ENCODE data around the gene MAFB.

MAFB gene

DNA sequence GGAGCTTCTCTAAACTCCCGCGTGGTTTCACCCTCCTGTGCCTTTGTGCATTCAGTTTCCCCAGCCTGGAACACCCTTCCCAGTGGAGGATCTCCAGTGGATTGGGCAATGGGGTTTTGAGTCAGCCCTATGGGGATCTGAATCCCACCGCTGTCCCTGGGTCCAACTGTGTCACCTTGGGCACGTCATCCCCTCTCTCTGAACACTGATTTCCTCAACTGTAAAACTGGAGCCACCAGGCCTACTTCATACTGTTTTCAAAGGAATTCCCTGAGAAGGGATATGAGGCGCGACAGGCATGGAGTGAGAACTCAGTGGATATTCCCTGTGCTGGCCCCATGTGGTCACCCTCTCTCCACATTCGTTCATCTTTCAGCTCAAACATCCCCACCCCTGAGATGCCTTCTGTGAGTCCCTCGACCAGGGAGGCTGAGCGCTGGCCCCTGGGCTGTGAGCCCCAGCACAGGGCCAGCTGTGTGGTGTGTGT is 25.7 kb downstream of the MAFB start:
- Histone ChIP-seq H3K4me3 (ENCODE audit: low read depth in 1 of 2, low read length in 1 of 2) (no peak overlapping the region), H3K36me3 (no peaks in the 10 kb centered on the region), H3K9me3 (no peaks in the 10 kb centered on the region), H3K27ac (no peak overlapping the region), H3K27me3 (peaks cover 8% of the 10 kb centered on the region), H3K4me1 (ENCODE audit: control insufficient read depth in 1 of 2, insufficient read depth in 1 of 2, low read depth in 1 of 2, low read length in 1 of 2) (no peaks in the 10 kb centered on the region)
- TF ChIP-seq, protein P1, sequence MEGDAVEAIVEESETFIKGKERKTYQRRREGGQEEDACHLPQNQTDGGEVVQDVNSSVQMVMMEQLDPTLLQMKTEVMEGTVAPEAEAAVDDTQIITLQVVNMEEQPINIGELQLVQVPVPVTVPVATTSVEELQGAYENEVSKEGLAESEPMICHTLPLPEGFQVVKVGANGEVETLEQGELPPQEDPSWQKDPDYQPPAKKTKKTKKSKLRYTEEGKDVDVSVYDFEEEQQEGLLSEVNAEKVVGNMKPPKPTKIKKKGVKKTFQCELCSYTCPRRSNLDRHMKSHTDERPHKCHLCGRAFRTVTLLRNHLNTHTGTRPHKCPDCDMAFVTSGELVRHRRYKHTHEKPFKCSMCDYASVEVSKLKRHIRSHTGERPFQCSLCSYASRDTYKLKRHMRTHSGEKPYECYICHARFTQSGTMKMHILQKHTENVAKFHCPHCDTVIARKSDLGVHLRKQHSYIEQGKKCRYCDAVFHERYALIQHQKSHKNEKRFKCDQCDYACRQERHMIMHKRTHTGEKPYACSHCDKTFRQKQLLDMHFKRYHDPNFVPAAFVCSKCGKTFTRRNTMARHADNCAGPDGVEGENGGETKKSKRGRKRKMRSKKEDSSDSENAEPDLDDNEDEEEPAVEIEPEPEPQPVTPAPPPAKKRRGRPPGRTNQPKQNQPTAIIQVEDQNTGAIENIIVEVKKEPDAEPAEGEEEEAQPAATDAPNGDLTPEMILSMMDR (IDR thresholded peaks at IDR 0.05) = no peak

GRCh38 chr20:40659567-40659966 is 29.5 kb downstream of the MAFB start:
- H3K9me3 ChIP-seq = no peaks in the 10 kb centered on the region
- no peak overlapping the region for H3K4me3 ChIP-seq (ENCODE audit: low read depth in 1 of 2, low read length in 1 of 2)
- peaks cover 8% of the 10 kb centered on the region for H3K27me3 ChIP-seq
- no peaks in the 10 kb centered on the region for H3K36me3 ChIP-seq
- TF ChIP-seq, protein P1 (IDR thresholded peaks at IDR 0.05) = no peak
- no peaks in the 10 kb centered on the region for H3K4me1 ChIP-seq (ENCODE audit: control insufficient read depth in 1 of 2, insufficient read depth in 1 of 2, low read depth in 1 of 2, low read length in 1 of 2)
- H3K27ac ChIP-seq = no peak overlapping the region

GRCh38 chr20:40658509-40658908 is 30.5 kb downstream of the MAFB start:
- no peaks in the 10 kb centered on the region for H3K36me3 ChIP-seq
- no peak overlapping the region for H3K27ac ChIP-seq
- peaks cover 8% of the 10 kb centered on the region for H3K27me3 ChIP-seq
- no peaks in the 10 kb centered on the region for H3K9me3 ChIP-seq
- TF ChIP-seq, protein P1 (IDR thresholded peaks at IDR 0.05) = no peak
- no peak overlapping the region for H3K4me3 ChIP-seq (ENCODE audit: low read depth in 1 of 2, low read length in 1 of 2)
- no peaks in the 10 kb centered on the region for H3K4me1 ChIP-seq (ENCODE audit: control insufficient read depth in 1 of 2, insufficient read depth in 1 of 2, low read depth in 1 of 2, low read length in 1 of 2)

DNA sequence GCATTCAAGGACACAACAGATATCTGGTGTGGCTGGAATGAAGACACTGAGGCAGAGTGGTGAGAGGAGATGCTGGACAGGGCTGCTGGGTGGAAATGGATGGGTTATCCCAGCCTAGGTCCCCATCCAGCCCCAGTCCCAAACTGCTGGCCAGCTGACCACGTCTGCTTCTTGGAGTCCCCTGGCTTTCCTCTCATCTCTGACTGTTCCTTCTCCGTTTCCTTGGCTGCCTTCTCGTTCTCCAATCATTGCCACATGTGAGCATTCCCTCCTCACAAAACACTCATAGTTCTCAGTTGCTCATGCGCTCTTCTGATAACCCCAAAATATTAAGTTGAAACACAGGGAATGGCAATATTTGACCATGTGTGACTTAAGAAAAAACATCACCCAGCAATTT is 31.5 kb downstream of the MAFB start:
- H3K4me1 ChIP-seq (ENCODE audit: control insufficient read depth in 1 of 2, insufficient read depth in 1 of 2, low read depth in 1 of 2, low read length in 1 of 2) = no peaks in the 10 kb centered on the region

DNA sequence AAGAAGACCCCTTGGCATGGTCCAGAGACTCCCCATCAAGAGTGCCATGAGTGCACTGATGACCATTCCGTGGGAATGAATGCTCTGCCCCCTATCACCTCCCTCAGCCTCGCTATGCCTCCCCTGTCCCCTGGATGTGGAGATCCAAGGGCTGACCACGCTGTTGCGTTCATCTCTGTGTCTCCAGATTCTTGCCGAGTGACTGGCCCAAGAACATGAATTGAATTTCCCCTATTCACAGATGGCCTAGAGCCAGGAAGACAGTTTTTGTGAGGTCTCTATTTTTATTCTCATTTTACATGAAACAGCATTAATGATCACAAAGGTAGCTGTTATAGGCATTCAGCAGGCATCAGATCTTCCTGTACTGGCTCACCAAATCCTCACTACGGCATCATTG is 33.6 kb downstream of the MAFB start:
- H3K27me3 ChIP-seq = peaks cover 4% of the 10 kb centered on the region
- H3K9me3 ChIP-seq = no peaks in the 10 kb centered on the region
- TF ChIP-seq, protein P1 (IDR thresholded peaks at IDR 0.05) = no peak
- no peaks in the 10 kb centered on the region for H3K4me1 ChIP-seq (ENCODE audit: control insufficient read depth in 1 of 2, insufficient read depth in 1 of 2, low read depth in 1 of 2, low read length in 1 of 2)
- H3K27ac ChIP-seq = no peak overlapping the region
- no peak overlapping the region for H3K4me3 ChIP-seq (ENCODE audit: low read depth in 1 of 2, low read length in 1 of 2)
- no peaks in the 10 kb centered on the region for H3K36me3 ChIP-seq

More for the DNA sequence above, 31.5 kb downstream of the MAFB start:
- TF ChIP-seq, protein P1 (IDR thresholded peaks at IDR 0.05) = no peak
- Histone ChIP-seq H3K9me3 (no peaks in the 10 kb centered on the region), H3K36me3 (no peaks in the 10 kb centered on the region), H3K27me3 (peaks cover 8% of the 10 kb centered on the region), H3K4me3 (ENCODE audit: low read depth in 1 of 2, low read length in 1 of 2) (no peak overlapping the region), H3K27ac (no peak overlapping the region)

- H3K9me3 ChIP-seq = no peaks in the 10 kb centered on the region
- TF ChIP-seq, protein P1 (IDR thresholded peaks at IDR 0.05) = no peak
- no peak overlapping the region for H3K4me3 ChIP-seq (ENCODE audit: low read depth in 1 of 2, low read length in 1 of 2)
- H3K27ac ChIP-seq = no peak overlapping the region
- H3K27me3 ChIP-seq = no peaks in the 10 kb centered on the region
- H3K36me3 ChIP-seq = no peaks in the 10 kb centered on the region
- H3K4me1 ChIP-seq (ENCODE audit: control insufficient read depth in 1 of 2, insufficient read depth in 1 of 2, low read depth in 1 of 2, low read length in 1 of 2) = no peaks in the 10 kb centered on the region
Observed at GRCh38 chr20:40654876-40655275, 34.2 kb downstream of the MAFB start.

Data from neutrophil (primary cell).